GM12891 (cell line): ENCODE results near the gene VWF.

Experiments
- DNase-seq: peaks from one replicate; pipeline ENCODE4 v3.0.0; 2011; ENCODE audit warnings: low spot score; ENCODE audit not compliant: insufficient read length
- FAIRE-seq: peaks from 2 replicates; lab custom pipeline; 2011; peaks lifted over from hg19 to GRCh38; lab: Jason Lieb, UNC
- PAX5 ChIP-seq: IDR thresholded peaks from 2 replicates; pipeline ENCODE4 v1.6.1; 2011; ENCODE audit warnings: low read length, moderate library complexity, mild to moderate bottlenecking; ENCODE audit not compliant: insufficient read depth, severe bottlenecking
- POLR2A ChIP-seq: IDR thresholded peaks from 2 replicates; pipeline ENCODE4 v1.6.1; 2011; ENCODE audit warnings: low read depth, low read length, control low read depth
- POLR2AphosphoS5 ChIP-seq: IDR thresholded peaks from 2 replicates; pipeline ENCODE4 v1.6.1; 2011; ENCODE audit warnings: low read depth, low read length, control low read depth
- POU2F2 ChIP-seq: IDR thresholded peaks from 2 replicates; pipeline ENCODE4 v1.6.1; 2011; ENCODE audit warnings: low read depth, mild to moderate bottlenecking, control low read depth, low read length, moderate library complexity
- SPI1 ChIP-seq: IDR thresholded peaks from 2 replicates; pipeline ENCODE4 v1.6.1; 2011; ENCODE audit warnings: low read depth, low read length, control low read depth
- TAF1 ChIP-seq: IDR thresholded peaks from 2 replicates; pipeline ENCODE4 v1.6.1; 2011; ENCODE audit warnings: low read depth, low read length, control low read depth

VWF gene

GRCh38 chr12:5946388-5946787 is 178.1 kb downstream of the VWF start:
- DNase-seq (no peak), FAIRE-seq (no peak)
- TF ChIP-seq POU2F2 (no peak), POLR2AphosphoS5 (no peak), SPI1 (no peak), POLR2A (no peak), TAF1 (no peak), PAX5 (no peak)

GRCh38 chr12:5945071-5946008 is 179.1 kb downstream of the VWF start, which contains the start of gene ANO2:
Gene ANO2 (minus strand): TSS chr12:5945259. CDS start chr12:5945217, 42 bp downstream.
- DNase-seq (no peak), FAIRE-seq (no peak)
- TF ChIP-seq PAX5 (no peak), POLR2AphosphoS5 (no peak), SPI1 (no peak), POLR2A (no peak), TAF1 (no peak), POU2F2 (no peak)

DNA sequence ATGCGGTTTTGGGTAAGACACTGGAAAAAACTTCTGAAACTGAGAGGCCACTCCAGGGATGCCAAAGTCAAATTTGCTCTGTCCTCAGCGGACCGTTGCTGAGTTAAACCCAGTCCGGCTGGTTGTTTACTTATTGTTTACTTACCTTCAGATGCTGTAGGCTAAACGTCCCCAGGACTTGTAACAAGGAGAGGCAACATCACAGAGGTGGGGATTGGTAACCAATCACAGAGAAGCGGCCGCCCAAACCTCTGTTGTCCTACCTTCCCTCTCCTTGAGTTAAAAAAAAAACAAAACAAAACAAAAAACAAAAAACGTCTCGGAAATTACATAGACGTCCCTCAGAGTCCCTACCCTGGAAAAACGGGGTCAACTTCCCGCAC is 179.8 kb downstream of the VWF start:
- no peak for FAIRE-seq
- TF ChIP-seq POLR2AphosphoS5 = no peak
- no peak for TF ChIP-seq SPI1
- TF ChIP-seq POLR2A = no peak
- TF ChIP-seq TAF1 = no peak
- no peak for TF ChIP-seq POU2F2
- no peak for TF ChIP-seq PAX5
- DNase-seq = no peak

GRCh38 chr12:5944053-5944452 is 180.4 kb downstream of the VWF start:
- DNase-seq (no peak), FAIRE-seq (no peak)
- no peak for TF ChIP-seq POLR2AphosphoS5
- no peak for TF ChIP-seq PAX5
- TF ChIP-seq POLR2A = no peak
- no peak for TF ChIP-seq POU2F2
- TF ChIP-seq TAF1 = no peak
- no peak for TF ChIP-seq SPI1

GRCh38 chr12:5941907-5942306 is 182.6 kb downstream of the VWF start:
- TF ChIP-seq SPI1 (no peak), POU2F2 (no peak), POLR2A (no peak), PAX5 (no peak), TAF1 (no peak), POLR2AphosphoS5 (no peak)
- FAIRE-seq = no peak
- no peak for DNase-seq

- DNase-seq = no peak
- FAIRE-seq = no peak
- TF ChIP-seq TAF1 (no peak), SPI1 (no peak), POU2F2 (no peak), POLR2AphosphoS5 (no peak), POLR2A (no peak), PAX5 (no peak)
These were observed 196.5 kb downstream of the VWF start for GRCh38 chr12:5927732-5928516.

DNA sequence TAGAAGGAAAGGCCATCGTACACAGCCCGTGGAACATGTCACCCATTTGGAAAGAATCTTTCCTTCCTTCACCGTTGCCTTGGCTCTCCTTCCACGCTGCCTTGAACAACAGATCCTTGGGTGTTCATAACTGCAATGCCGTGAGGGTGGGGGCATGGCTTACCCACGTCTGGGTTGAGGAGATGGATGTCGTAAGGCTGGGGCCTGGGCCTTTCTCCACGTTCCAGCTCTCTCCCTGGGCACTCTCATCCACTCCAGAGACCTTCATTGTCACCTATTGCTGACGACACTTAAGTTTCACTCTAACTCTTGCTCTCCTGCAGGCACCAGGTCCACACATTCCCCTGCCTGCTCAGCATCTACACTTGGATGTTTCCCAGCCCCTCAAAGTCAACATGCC is 198.8 kb downstream of the VWF start:
- TF ChIP-seq PAX5 = no peak
- no peak for TF ChIP-seq POU2F2
- TF ChIP-seq POLR2A = no peak
- TF ChIP-seq SPI1 = no peak
- TF ChIP-seq POLR2AphosphoS5 = no peak
- TF ChIP-seq TAF1 = no peak
- FAIRE-seq = no peak
- DNase-seq = no peak

GRCh38 chr12:5924342-5924741 is 200.1 kb downstream of the VWF start:
- FAIRE-seq = no peak
- DNase-seq = no peak
- TF ChIP-seq POLR2A = no peak
- no peak for TF ChIP-seq TAF1
- no peak for TF ChIP-seq POU2F2
- TF ChIP-seq SPI1 = no peak
- no peak for TF ChIP-seq PAX5
- no peak for TF ChIP-seq POLR2AphosphoS5

DNA sequence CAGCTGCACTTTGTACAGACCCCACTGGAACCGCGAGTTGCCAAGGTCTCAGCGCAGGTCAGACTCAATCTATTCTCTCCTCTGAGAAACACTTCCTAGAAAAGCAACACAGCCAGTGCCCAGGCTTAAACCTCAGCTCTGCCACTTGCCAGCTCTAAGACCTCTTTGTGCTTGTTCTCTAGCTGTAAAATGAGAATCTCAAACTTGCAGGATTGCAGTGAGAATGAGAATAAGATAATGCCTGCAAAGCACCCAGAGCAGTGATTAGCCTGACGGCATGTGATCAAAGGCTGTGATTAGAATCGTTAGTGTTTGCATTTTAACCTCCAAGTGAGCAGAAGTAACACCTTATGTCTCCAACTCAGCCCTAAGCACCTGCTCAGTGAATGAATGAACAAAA is 200.7 kb downstream of the VWF start:
- no peak for TF ChIP-seq POLR2AphosphoS5
- DNase-seq = no peak
- no peak for FAIRE-seq
